Measurements from ENCODE around the gene POLR3E.
"Not testable (repeated sequence)": the region's sequence is repeated elsewhere in the genome, so short reads cannot be mapped to it uniquely, and the experiment has no call there.

- TF ChIP-seq, protein P1, sequence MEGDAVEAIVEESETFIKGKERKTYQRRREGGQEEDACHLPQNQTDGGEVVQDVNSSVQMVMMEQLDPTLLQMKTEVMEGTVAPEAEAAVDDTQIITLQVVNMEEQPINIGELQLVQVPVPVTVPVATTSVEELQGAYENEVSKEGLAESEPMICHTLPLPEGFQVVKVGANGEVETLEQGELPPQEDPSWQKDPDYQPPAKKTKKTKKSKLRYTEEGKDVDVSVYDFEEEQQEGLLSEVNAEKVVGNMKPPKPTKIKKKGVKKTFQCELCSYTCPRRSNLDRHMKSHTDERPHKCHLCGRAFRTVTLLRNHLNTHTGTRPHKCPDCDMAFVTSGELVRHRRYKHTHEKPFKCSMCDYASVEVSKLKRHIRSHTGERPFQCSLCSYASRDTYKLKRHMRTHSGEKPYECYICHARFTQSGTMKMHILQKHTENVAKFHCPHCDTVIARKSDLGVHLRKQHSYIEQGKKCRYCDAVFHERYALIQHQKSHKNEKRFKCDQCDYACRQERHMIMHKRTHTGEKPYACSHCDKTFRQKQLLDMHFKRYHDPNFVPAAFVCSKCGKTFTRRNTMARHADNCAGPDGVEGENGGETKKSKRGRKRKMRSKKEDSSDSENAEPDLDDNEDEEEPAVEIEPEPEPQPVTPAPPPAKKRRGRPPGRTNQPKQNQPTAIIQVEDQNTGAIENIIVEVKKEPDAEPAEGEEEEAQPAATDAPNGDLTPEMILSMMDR (IDR thresholded peaks at IDR 0.05) = not testable (repeated sequence)
- not testable (repeated sequence) for TF ChIP-seq POLR2A (IDR thresholded peaks at IDR 0.05)
These were observed 4.2 kb downstream of the POLR3E start for GRCh38 chr16:22301423-22301822.

All from esophagus squamous epithelium (tissue), 4 donors.